ENCODE data around the gene ANO2.

Gene ANO2

GRCh38 chr12:5963515-5963914 lies 18.5 kb upstream of the ANO2 start:
- TF ChIP-seq CTCF (conservative IDR thresholded peaks at IDR 0.05; ENCODE audit: low read length) = no peak
- DNase-seq (ENCODE audit: low read depth) = no peak
- H3K4me3 ChIP-seq (ENCODE audit: low read length) = no peak overlapping the region

GRCh38 chr12:5960783-5961182 lies 15.7 kb upstream of the ANO2 start:
- TF ChIP-seq CTCF (conservative IDR thresholded peaks at IDR 0.05; ENCODE audit: low read length) = no peak
- H3K4me3 ChIP-seq (ENCODE audit: low read length) = no peak overlapping the region
- no peak for DNase-seq (ENCODE audit: low read depth)

DNA sequence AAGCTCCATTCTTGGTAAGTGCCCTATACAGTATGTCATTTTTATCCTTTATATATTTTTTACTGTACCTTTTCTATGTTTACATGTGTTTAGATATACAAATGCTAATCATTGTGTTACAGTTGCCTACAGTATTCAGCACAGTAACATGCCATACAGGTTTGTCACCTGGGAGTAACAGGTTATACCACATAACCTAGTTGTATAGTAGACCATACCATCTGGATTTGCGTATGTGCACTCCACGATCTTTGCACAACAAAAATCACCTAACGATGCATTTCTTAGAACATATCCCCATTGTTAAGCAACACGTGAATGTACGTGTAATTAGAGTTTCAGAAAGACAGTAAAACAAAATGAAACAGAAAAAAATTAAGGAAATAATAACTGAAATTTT lies 11.9 kb upstream of the ANO2 start:
- no peak overlapping the region for H3K4me3 ChIP-seq (ENCODE audit: low read length)
- TF ChIP-seq CTCF (conservative IDR thresholded peaks at IDR 0.05; ENCODE audit: low read length) = no peak
- no peak for DNase-seq (ENCODE audit: low read depth)

DNA sequence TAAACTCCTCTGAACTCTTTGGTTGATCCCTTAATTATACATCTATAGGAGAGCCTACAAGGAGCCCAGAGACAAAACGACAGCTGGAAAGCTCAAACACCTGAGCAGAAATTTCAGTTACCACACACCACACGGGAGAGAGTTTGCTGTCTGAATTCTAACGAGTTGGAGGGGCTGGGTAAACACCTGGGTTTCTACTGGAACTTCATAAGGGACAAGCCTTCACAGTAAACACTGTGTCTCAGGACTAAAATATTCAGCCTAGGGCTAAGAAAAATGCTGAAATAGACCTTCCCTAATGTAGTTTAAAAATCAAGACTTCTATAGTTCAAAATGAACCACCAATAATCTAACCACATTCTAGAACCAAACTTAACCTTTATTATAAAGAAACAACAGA lies 9.6 kb upstream of the ANO2 start:
- no peak overlapping the region for H3K4me3 ChIP-seq (ENCODE audit: low read length)
- no peak for DNase-seq (ENCODE audit: low read depth)
- TF ChIP-seq CTCF (conservative IDR thresholded peaks at IDR 0.05; ENCODE audit: low read length) = no peak

- no peak for TF ChIP-seq CTCF (conservative IDR thresholded peaks at IDR 0.05; ENCODE audit: low read length)
- DNase-seq (ENCODE audit: low read depth) = no peak
These were observed 9.0 kb upstream of the ANO2 start for GRCh38 chr12:5953835-5954586.

DNA sequence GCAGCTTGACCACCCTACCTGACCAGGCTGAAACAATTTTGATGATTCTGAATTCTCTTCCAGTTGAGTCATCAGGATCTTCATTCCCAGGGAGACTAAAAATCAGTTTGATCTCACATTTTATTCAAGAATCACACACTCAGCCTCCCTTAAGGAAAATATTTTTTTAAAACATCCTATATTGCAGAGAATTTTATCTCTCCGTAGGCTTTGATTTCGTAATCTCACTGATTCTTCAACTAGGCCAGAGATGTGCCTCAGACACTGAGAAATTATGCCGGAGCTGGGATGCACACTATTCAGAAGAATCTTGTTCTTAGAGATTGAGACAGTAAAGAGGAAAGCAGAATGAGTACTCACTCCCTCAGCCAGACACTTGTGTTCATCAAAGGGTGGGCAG lies 7.0 kb upstream of the ANO2 start:
- H3K4me3 ChIP-seq (ENCODE audit: low read length) = no peak overlapping the region
- no peak for DNase-seq (ENCODE audit: low read depth)
- no peak for TF ChIP-seq CTCF (conservative IDR thresholded peaks at IDR 0.05; ENCODE audit: low read length)

More at GRCh38 chr12:5953835-5954586, 9.0 kb upstream of the ANO2 start:
- no peak overlapping the region for H3K4me3 ChIP-seq (ENCODE audit: low read length)

DNA sequence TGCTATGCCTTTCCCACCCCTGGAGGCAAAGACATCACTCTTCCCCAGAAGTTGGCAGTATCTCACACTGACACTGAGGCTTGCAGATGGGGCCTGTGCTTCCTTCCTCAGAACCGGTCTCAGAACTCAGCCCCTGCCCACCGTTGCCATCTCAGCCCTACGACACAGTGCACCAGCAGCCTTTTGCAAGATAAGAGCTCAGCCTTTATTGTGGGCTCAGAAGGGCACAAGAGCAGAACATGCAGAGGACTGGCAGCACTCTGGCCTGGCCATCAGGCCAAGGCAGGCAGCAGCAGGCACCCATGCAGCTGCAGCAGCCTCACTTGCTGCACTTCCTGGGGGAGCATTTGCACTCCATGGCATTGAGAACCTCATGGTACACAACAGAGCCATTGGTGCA lies 3.6 kb upstream of the ANO2 start:
- DNase-seq (ENCODE audit: low read depth) = no peak
- H3K4me3 ChIP-seq (ENCODE audit: low read length) = no peak overlapping the region
- TF ChIP-seq CTCF (conservative IDR thresholded peaks at IDR 0.05; ENCODE audit: low read length) = no peak
